UCSD-AML1 (cell line): ENCODE measurements around the gene KNL1.
"Not testable (repeated sequence)": the region's sequence is repeated elsewhere in the genome, so short reads cannot be mapped to it uniquely, and the experiment has no call there.

Experiments
- DNase-seq: peaks from one replicate; lab custom pipeline; 2025; ENCODE audit not compliant: unreplicated experiment; lab: John Stamatoyannopoulos, UW

The KNL1 gene, protein sequence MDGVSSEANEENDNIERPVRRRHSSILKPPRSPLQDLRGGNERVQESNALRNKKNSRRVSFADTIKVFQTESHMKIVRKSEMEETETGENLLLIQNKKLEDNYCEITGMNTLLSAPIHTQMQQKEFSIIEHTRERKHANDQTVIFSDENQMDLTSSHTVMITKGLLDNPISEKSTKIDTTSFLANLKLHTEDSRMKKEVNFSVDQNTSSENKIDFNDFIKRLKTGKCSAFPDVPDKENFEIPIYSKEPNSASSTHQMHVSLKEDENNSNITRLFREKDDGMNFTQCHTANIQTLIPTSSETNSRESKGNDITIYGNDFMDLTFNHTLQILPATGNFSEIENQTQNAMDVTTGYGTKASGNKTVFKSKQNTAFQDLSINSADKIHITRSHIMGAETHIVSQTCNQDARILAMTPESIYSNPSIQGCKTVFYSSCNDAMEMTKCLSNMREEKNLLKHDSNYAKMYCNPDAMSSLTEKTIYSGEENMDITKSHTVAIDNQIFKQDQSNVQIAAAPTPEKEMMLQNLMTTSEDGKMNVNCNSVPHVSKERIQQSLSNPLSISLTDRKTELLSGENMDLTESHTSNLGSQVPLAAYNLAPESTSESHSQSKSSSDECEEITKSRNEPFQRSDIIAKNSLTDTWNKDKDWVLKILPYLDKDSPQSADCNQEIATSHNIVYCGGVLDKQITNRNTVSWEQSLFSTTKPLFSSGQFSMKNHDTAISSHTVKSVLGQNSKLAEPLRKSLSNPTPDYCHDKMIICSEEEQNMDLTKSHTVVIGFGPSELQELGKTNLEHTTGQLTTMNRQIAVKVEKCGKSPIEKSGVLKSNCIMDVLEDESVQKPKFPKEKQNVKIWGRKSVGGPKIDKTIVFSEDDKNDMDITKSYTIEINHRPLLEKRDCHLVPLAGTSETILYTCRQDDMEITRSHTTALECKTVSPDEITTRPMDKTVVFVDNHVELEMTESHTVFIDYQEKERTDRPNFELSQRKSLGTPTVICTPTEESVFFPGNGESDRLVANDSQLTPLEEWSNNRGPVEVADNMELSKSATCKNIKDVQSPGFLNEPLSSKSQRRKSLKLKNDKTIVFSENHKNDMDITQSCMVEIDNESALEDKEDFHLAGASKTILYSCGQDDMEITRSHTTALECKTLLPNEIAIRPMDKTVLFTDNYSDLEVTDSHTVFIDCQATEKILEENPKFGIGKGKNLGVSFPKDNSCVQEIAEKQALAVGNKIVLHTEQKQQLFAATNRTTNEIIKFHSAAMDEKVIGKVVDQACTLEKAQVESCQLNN (N-terminal part only)

DNA sequence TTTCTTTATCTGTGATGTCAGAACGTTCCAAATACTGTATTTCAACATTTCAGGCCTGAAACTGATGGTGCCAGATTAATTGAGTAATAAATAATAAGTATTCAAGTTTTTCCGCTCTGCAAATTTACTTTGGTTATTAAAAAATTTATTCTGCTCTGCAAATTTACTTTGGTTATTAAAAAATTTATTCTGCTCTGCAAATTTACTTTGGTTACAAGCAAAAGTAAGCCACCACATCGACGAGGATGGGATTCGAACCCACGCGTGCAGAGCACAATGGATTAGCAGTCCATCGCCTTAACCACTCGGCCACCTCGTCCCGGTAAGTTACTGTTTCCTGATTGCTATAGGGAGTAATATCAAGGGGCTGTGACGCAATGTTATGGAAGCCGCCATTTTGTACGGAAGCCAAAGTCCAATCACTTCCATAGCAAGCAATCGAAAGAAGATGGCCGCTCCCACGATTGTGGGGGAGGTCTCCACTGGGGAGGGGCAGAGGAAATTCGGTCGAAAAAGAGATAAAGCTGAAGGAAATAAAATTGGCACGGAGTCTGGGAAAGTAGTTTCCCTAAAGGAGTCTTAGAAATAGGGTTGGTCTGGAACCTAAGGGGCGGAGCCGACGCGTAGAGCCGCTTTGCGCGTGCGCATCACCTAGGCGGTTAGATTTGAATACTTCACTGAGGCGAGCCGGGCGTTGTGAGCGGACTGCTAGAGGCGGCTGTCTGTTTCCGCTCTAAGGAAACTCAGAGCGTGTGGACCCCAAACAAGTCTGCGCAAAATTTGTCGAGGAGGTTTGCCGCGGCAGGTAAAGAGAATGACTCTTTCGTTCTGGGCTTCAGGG, at the start of gene KNL1:
Gene KNL1 (plus strand): TSS at position 662 of the 841 bp plus-strand sequence. CDS start 8,683 bp downstream, outside the sequence.
- peak; percentile 96 for DNase-seq

GRCh38 chr15:40545457-40545856, 48.6 kb upstream of the KNL1 start:
- DNase-seq, result no peak

- no peak for DNase-seq
Measured at GRCh38 chr15:40548610-40549009, 45.4 kb upstream of the KNL1 start.

DNA sequence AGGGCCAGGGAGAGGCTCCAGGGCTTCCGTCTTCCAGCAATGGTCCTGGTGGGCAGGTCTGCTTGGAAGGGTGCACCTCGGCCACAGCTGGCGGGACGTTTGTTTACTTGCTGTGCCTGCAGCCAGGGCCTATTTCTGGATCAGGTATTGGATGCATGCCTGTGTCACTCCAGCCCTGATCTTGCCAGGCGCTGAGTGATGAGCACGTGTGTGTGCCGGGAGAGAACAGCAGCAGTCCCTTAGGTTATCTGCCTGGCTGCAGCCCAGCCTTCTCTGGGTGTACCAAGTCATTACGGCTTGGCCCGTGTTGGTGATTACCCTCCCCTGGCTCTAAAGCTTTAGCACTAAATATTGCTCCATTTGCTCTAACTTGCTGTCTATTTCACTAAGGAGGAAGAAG, 44.2 kb upstream of the KNL1 start:
- no peak for DNase-seq

GRCh38 chr15:40550341-40551037, 43.6 kb upstream of the KNL1 start:
- DNase-seq, result no peak

- DNase-seq, result no peak
Measured at GRCh38 chr15:40554161-40554525, 39.9 kb upstream of the KNL1 start.

DNA sequence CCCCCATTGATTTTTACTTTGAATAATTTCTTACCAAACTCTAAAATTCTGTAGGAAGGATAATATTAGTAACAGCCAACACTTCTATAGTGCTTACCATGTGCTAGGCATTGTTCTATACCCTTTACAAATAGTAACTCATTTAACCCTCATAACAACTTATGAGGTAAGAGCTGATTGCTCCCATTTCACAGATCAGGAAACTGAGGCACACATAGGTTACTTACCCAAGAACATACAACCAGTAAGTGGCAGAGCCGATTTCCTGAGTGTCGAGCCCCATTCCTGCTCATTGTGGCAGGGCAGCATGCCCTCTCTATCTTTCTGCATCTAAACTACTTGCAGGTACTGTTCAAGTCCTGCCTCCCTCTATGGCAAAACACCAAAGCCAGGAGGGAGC, 38.2 kb upstream of the KNL1 start:
- no peak for DNase-seq

GRCh38 chr15:40558952-40559742, 34.9 kb upstream of the KNL1 start:
- DNase-seq, result no peak

- no peak for DNase-seq
Measured at GRCh38 chr15:40562691-40563090, 31.4 kb upstream of the KNL1 start.

GRCh38 chr15:40563426-40563825, 30.6 kb upstream of the KNL1 start:
- DNase-seq, result no peak

GRCh38 chr15:40564591-40565332, 29.3 kb upstream of the KNL1 start, which contains the start of gene CCDC32:
Gene CCDC32 (minus strand): TSS chr15:40565042. CDS start chr15:40563015, 2,027 bp downstream.
- DNase-seq, result peak; percentile 94

DNA sequence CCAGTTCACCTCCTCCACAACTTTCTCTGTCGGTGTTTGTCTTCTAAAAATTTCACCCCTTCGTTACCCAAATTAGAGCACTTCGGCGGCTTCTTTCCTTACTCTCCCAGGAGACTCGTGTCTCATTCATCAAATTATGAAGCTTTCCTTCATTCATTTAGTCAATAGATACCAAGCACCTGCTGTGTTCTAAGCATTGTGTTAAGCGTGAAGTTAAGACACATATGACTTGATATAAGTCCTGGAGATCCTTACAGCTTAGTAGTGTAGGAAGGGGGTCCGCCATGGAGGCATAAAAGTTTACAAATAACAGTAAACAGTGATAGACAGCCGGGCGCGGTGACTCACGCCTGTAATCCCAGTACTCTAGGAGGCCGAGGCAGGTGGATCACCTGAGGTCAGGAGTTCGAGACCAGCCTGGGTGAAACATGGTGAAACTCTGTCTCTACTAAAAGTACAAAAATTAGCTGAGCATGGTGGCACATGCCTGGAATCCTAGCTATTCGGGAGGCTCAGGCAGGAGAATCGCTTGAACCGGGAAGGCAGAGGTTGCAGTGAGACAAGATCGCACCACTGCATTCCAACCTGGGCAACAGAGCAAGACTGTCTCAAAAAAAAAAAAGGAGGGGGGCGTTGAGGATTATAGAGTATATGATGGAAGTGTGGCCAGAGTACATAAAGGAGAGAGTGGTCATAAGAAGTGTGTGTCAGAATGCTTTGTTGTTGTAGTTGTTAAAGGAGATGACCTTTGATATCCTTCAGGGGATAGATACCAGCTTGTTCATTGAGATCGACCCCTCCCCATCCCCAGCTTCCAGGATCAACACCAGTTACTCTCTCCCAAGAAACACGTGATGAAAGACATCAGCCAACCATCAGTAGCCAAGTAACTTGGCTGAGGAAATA, 28.5 kb upstream of the KNL1 start:
- DNase-seq, result no peak

GRCh38 chr15:40567111-40567510, 26.9 kb upstream of the KNL1 start:
- DNase-seq, result peak; percentile 40

DNA sequence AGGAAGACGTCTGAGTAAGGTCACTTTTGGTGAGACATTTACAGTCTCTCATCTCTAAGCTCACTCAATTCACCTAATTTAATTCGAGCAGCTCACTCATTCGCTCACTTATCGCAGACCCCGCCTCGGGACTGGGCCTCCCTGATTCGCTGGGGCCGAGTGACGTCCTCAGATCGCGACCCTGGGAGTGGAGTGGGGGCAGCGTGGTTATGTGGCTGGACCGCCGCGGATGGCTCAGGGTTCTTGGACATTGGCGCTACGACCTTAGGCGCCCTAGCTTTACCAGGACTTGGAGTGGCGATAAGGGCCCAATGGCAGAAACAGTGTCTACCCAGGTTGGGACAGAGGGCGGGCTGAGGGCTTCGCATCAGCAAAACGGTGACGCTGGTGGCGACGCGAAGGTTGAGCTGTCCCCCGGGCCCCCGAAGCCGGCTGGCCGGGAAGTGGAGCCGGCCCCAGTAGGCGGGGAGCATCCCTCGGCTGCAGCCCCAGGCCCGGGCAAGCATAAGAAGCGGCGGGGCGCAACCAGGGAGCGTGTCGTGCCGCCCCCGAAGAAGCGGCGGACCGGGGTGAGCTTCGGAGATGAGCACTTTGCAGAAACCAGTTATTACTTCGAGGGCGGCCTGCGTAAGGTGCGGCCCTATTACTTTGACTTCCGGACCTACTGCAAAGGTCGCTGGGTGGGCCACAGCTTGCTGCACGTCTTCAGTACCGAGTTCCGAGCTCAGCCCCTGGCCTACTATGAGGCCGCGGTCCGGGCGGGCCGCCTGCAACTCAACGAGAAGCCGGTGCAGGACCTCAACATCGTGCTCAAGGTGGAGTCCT, 24.7 kb upstream of the KNL1 start, which contains the start of gene RPUSD2:
Gene RPUSD2 (plus strand): TSS at position 171 of the 825 bp plus-strand sequence. CDS start 39 bp downstream, at position 210.
- peak; percentile 89 for DNase-seq

DNA sequence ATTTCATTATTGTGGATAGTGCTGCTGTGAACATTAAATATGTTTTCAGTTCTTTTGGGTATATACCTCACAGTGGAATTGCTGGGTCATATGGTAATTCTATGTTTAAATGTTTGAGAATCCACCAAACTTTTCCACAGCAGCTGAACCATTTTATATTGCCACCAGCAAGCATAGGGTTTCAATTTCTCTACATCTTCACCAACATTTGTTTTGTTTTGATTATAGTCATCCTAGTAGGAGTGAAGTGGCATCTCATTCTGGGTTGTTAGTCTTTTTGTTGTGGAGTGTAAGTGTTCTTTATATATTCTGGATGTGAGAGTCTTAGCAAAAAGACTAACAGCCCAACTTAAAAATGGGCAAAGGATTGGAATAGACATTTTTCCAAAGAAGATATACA, 18.9 kb upstream of the KNL1 start:
- DNase-seq, result no peak

DNA sequence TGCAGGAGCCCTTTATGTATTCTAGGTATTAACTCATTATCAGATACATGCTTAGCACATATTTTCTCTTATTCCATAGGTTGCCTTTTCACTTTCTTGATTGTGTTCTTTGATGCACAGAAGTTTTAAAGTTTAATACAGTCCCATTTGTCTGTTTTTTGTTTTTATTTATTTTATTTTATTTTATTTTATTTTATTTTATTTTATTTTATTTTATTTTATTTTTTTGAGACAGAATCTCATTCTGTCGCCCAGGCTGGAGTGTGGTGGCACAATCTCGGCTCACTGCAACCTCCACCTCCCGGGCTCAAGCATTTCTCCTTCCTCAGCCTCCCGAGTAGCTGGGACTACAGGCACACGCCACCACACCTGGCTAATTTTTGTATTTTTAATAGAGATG, 17.1 kb upstream of the KNL1 start:
- DNase-seq, result not testable (repeated sequence)
